ENCODE results near the gene RNF31. TPM values are rescaled to one million over a fixed set of nuclear protein-coding genes. Genes with fewer than 3 reads are reported as not detected.
A peak's percentile ranks its signal among the peaks of the same experiment; 100 is the strongest.

Gene RNF31
- total and polyA plus RNA-seq, 2 of the 13 experiments (the other 11 are each of a cell fraction or from before 2014, with no cell fraction given), result 48.2 to 86.8 TPM

- H3K36me3 ChIP-seq (replicated peaks in 1 of 2; ENCODE audit: control insufficient read depth in 1 of 2, insufficient read depth in 2 of 2, low read length in 2 of 2), result no peaks in the 10 kb centered on the region
- H3K4me2 ChIP-seq (ENCODE audit: low read depth, low read length), result peak overlapping the region; percentile 26
- BruUV-seq (replicated peaks), result no TSS peak
- in situ Hi-C loops (cut with HindIII; ENCODE audit: extremely low pct_ligation_motif_present, low pct_unique_long_range_greater_than_20kb), result loop anchor here (25.0 kb wide), 1 partner anchor 1523 kb away; the partner anchor contains the start of genes ABHD4 and DAD1
- H3K9me3 ChIP-seq (ENCODE audit: low read length), result no peaks in the 10 kb centered on the region
- WGBS (ENCODE audit: low lambda C conversion rate), result 38% methylated on average over 9 of the region's 9 CpGs
- ChIA-PET CTCF (ENCODE audit: low intra/inter-chr PET ratio, low total read pairs) (interaction anchor here (1.1 to 5.4 kb wide), 4 partner anchors 19 to 96 kb away, joined by 4 to 86 read pairs (median 30); partner anchors contain the start of gene IRF9), POLR2A (interaction anchor here (0.5 to 11.8 kb wide), 11 partner anchors 15 to 161 kb away, joined by 4 to 594 read pairs (median 9); partner anchors contain the start of genes CHMP4A, EMC9, FITM1 and IRF9)
- no peak for ATAC-seq
- FAIRE-seq, result no peak
- peaks cover 63% of the 10 kb centered on the region for H3K4me1 ChIP-seq (ENCODE audit: insufficient read depth, low read length)
- no peak overlapping the region; a peak in 1 of 6 replicates for H3K4me3 ChIP-seq (replicated peaks in 1 of 3; ENCODE audit: insufficient read depth in 1 of 3, low read depth in 2 of 3, low read length in 3 of 3)
- H3K79me2 ChIP-seq (ENCODE audit: insufficient read depth, low read length), result peaks cover 2% of the 10 kb centered on the region
- no peaks in the 10 kb centered on the region; a peak in 1 of 5 replicates for H3K27me3 ChIP-seq (ENCODE audit: control insufficient read depth in 1 of 2, insufficient read depth in 2 of 2, low read length in 2 of 2)
- H2AFZ ChIP-seq (ENCODE audit: low read length), result no peak overlapping the region
- DNase-seq (ENCODE audit: low spot score), result peak; percentile 68
- H3K27ac ChIP-seq (ENCODE audit: extremely low read length, insufficient read depth, low read length), result peak overlapping the region; percentile 4
- H4K20me1 ChIP-seq (ENCODE audit: insufficient read depth, low read length), result no peaks in the 10 kb centered on the region
- intact Hi-C loops (cut with micrococcal nuclease; ENCODE audit: unreplicated experiment), result loop anchor here (10.0 kb wide), 2 partner anchors 805 to 1015 kb away; partner anchors contain the start of genes ACIN1, BCL2L2, C14orf119 and PPP1R3E
- H3K9ac ChIP-seq (ENCODE audit: insufficient read depth, low read depth, low read length), result no peak overlapping the region
- TF ChIP-seq HOMEZ (CRISPR knock-in tag; IDR thresholded peaks at IDR 0.05; ENCODE audit: low read depth) (peak; percentile 24; the same call in 1 of the 2 replicates), FOSL2 (CRISPR knock-in tag; IDR thresholded peaks at IDR 0.05) (0 out of 2 replicates have a peak, but pooled peaks have one; percentile 25), TEAD3 (CRISPR knock-in tag; optimal IDR thresholded peaks at IDR 0.05; ENCODE audit: borderline replicate concordance) (peak; percentile 65), SP140L (CRISPR knock-in tag; IDR thresholded peaks at IDR 0.05; ENCODE audit: borderline replicate concordance) (0 out of 2 replicates have a peak, but pooled peaks have one; percentile 37), ZSCAN5A (CRISPR knock-in tag; IDR thresholded peaks at IDR 0.05; ENCODE audit: borderline replicate concordance) (0 out of 2 replicates have a peak, but pooled peaks have one; percentile 78), SOX13 (IDR thresholded peaks at IDR 0.05) (no peak), SOX13 (CRISPR knock-in tag; conservative IDR thresholded peaks at IDR 0.05 in 1 of 2, IDR thresholded peaks at IDR 0.05 in 1 of 2) (peak in 1 of 2 experiments; percentile 33; a peak in 1 of 4 replicates), ZNF121 (CRISPR knock-in tag; IDR thresholded peaks at IDR 0.05) (peak; percentile 34; the same call in 1 of the 2 replicates), ZNF256 (CRISPR knock-in tag; conservative IDR thresholded peaks at IDR 0.05) (0 out of 2 replicates have a peak, but pooled peaks have one; percentile 28), PAX8 (CRISPR knock-in tag; IDR thresholded peaks at IDR 0.05; ENCODE audit: borderline replicate concordance) (no peak), ZNF354B (CRISPR knock-in tag; IDR thresholded peaks at IDR 0.05) (0 out of 2 replicates have a peak, but pooled peaks have one; percentile 59), MIER2 (CRISPR knock-in tag; IDR thresholded peaks at IDR 0.05) (no peak), ATF7 (IDR thresholded peaks at IDR 0.05) (peak; percentile 60), ATF7 (CRISPR knock-in tag; IDR thresholded peaks at IDR 0.05) (no peak), BRF2 (CRISPR knock-in tag; IDR thresholded peaks at IDR 0.05) (0 out of 2 replicates have a peak, but pooled peaks have one; percentile 30), SIX1 (CRISPR knock-in tag; IDR thresholded peaks at IDR 0.05; ENCODE audit: borderline replicate concordance) (0 out of 2 replicates have a peak, but pooled peaks have one; percentile 25), PATZ1 (CRISPR knock-in tag; IDR thresholded peaks at IDR 0.05) (peak; percentile 53)
These were observed 37.2 kb upstream of the RNF31 start for GRCh38 chr14:24110060-24110459.

All from HepG2 (cell line).